Measurements from ENCODE around the gene METTL22.

Gene METTL22

DNA sequence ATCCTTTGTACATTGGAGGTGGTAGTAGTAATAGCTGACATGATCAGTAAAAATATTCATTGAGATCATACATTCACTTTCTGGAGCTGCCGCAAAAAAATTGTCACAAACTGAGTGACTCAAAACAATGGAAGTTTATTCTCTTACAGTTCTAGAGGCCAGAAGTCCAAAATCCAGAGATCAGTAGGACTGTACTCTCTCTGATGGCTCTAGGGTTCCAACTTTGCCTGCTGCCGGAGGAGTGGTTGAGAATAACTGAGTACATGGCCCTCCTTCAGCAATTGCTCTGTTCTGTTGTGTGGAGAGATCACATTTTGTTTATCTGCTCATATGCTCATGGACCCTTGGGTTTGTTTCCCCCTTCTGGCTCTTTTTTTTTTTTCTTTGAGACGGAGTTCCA lies 76.5 kb downstream of the METTL22 start:
- DNase-seq, result no peak

Measured in activated CD4-positive, alpha-beta T cell treated with anti-CD3 and anti-CD28 coated beads for 1 hour (primary cell).